HCT116 (cell line): ENCODE measurements around the gene HOXB9. TPM values are rescaled to one million over a fixed set of nuclear protein-coding genes. Genes with fewer than 3 reads are reported as not detected.

ENCODE experiments used
- ATAC-seq: fragments of 200-7000 bp; cut with Tn5 transposase; 2 replicates; pipeline ENCODE4 v1.9.1; 2020; ENCODE audit warnings: mild to moderate bottlenecking, moderate library complexity
- BruUV-seq: library from RNA; stranded (reverse); fragments of 400-500 nt; replicated peaks from 2 replicates; lab custom pipeline; 2021; lab: Mats Ljungman, UMichigan
- CTCF ChIA-PET: fragments of 300-600 bp; sonication (Branson Sonifier 250); formaldehyde crosslinking; loops from one replicate; lab custom pipeline; 2021; ENCODE audit warnings: antibody characterized with exemption; lab: Charles Lee
- POLR2A ChIA-PET: fragments of 300-600, 350-600 bp; sonication (Branson Sonifier 250); formaldehyde crosslinking; loops from one replicate; lab custom pipeline; 2021; ENCODE audit warnings: antibody characterized with exemption; lab: Charles Lee
- RAD21 ChIA-PET, 2 experiments: fragments of 300-600 bp; sonication (Branson Sonifier 250); formaldehyde crosslinking; loops; one replicate each; lab custom pipeline; 2023; ENCODE audit warnings: low total read pairs in 2 of 2; ENCODE audit not compliant: uncharacterized antibody in 2 of 2, unreplicated experiment in 2 of 2, low non-redundant PET in 1 of 2; lab: Charles Lee
- DNase-seq: peaks from one replicate; pipeline ENCODE4 v3.0.0-alpha.2; 2010; ENCODE audit warnings: low read depth, low spot score
- H2AFZ ChIP-seq: fragments of 200-600 bp; shearing (Covaris generic), sonication (generic); 2 replicates; pipeline ENCODE4 v1.6.1; 2017; ENCODE audit warnings: low read depth, mixed run types, mixed read lengths, antibody characterized with exemption, low read length; ENCODE audit not compliant: poor library complexity, severe bottlenecking
- H3K27ac ChIP-seq: 2 replicates; pipeline ENCODE4 v1.5.1; 2012; ENCODE audit warnings: low read depth, low read length
- H3K27me3 ChIP-seq: fragments of 200-600 bp; sonication (generic); 2 replicates; pipeline ENCODE4 v1.6.1; 2016; ENCODE audit warnings: mixed run types, low read length, mixed read lengths; ENCODE audit not compliant: insufficient read depth
- H3K36me3 ChIP-seq, 2 experiments: fragments of 200-500 bp in 1 of 2; fragments of 200-600 bp in 1 of 2; sonication (Bioruptor generic) in 1 of 2; sonication (generic) in 1 of 2; 2 replicates each; pipeline versions ENCODE4 v1.5.1 to v1.6.1; 2014 to 2016; ENCODE audit warnings: low read length in 2 of 2, inconsistent platforms in 1 of 2, mixed read lengths in 1 of 2, mixed run types in 1 of 2; ENCODE audit not compliant: insufficient read depth in 2 of 2, control insufficient read depth in 1 of 2
- H3K4me1 ChIP-seq, 2 experiments: fragments of 200-600 bp in 1 of 2; sonication (generic) in 1 of 2; 2 replicates each; pipeline versions ENCODE4 v1.5.1 to v1.6.1; 2012 to 2017; ENCODE audit warnings: low read length in 2 of 2, inconsistent platforms in 1 of 2, mild to moderate bottlenecking in 1 of 2, mixed read lengths in 1 of 2, mixed run types in 1 of 2, moderate library complexity in 1 of 2; ENCODE audit not compliant: insufficient read depth in 2 of 2, control insufficient read depth in 1 of 2
- H3K4me2 ChIP-seq: fragments of 200-600 bp; sonication (generic); 2 replicates; pipeline ENCODE4 v1.6.1; 2017; ENCODE audit warnings: mixed run types, low read length, mixed read lengths
- H3K4me3 ChIP-seq, 2 experiments: fragments of 200-600 bp in 1 of 2; sonication (generic) in 1 of 2; replicated peaks in 1 of 2; 2 replicates each; pipeline ENCODE4 v1.5.1; 2011 to 2016; ENCODE audit warnings: low read length in 2 of 2, control low read depth in 1 of 2, low read depth in 1 of 2, mild to moderate bottlenecking in 1 of 2, mixed read lengths in 1 of 2, mixed run types in 1 of 2
- H3K79me2 ChIP-seq: fragments of 200-600 bp; sonication (generic); 2 replicates; pipeline ENCODE4 v1.6.1; 2017; ENCODE audit warnings: mild to moderate bottlenecking, mixed run types, low read length, moderate library complexity, mixed read lengths; ENCODE audit not compliant: insufficient read depth
- H3K9ac ChIP-seq: fragments of 200-600 bp; sonication (generic); 2 replicates; pipeline ENCODE4 v1.6.1; 2016; ENCODE audit warnings: low read length, mixed read lengths
- H3K9me2 ChIP-seq: fragments of 200-600 bp; sonication (generic), shearing (Covaris generic); 2 replicates; pipeline ENCODE4 v1.6.1; 2017; ENCODE audit warnings: mixed run types, mild to moderate bottlenecking, moderate library complexity; ENCODE audit not compliant: insufficient read depth
- H3K9me3 ChIP-seq, 2 experiments: fragments of 200-500 bp in 1 of 2; fragments of 200-600 bp in 1 of 2; sonication (Bioruptor generic) in 1 of 2; sonication (generic) in 1 of 2; 2 replicates each; pipeline ENCODE4 v1.6.1; 2014 to 2017; ENCODE audit warnings: low read length in 2 of 2, mixed read lengths in 2 of 2, inconsistent platforms in 1 of 2, low read depth in 1 of 2, mild to moderate bottlenecking in 1 of 2, mixed run types in 1 of 2, moderate library complexity in 1 of 2; ENCODE audit not compliant: control insufficient read depth in 1 of 2, insufficient read depth in 1 of 2
- H4K20me1 ChIP-seq: fragments of 200-600 bp; sonication (generic), shearing (Covaris generic); 2 replicates; pipeline ENCODE4 v1.6.1; 2017; ENCODE audit warnings: mixed run types, mild to moderate bottlenecking, moderate library complexity; ENCODE audit not compliant: insufficient read depth
- FOSL1 ChIP-seq: IDR thresholded peaks from 2 replicates; pipeline ENCODE4 v1.6.1; 2012; ENCODE audit warnings: low read depth
- JUND ChIP-seq: IDR thresholded peaks from 2 replicates; pipeline ENCODE4 v1.6.1; 2012
- POLR2A ChIP-seq: IDR thresholded peaks from 2 replicates; pipeline ENCODE4 v1.7.0; 2011; ENCODE audit warnings: borderline replicate concordance; ENCODE audit not compliant: insufficient read depth, insufficient read length; ENCODE audit errors: extremely low read depth
- POLR2AphosphoS5 ChIP-seq: IDR thresholded peaks from 2 replicates; pipeline ENCODE4 v1.6.1; 2011; ENCODE audit warnings: mild to moderate bottlenecking, low read depth, low read length, moderate library complexity
- SP1 ChIP-seq: IDR thresholded peaks from 2 replicates; pipeline ENCODE4 v1.6.1; 2012; ENCODE audit warnings: low read depth
- TCF7L2 ChIP-seq: IDR thresholded peaks from 2 replicates; pipeline ENCODE4 v1.7.0; 2011; ENCODE audit warnings: borderline replicate concordance, inconsistent platforms; ENCODE audit not compliant: insufficient read depth, insufficient read length; ENCODE audit errors: extremely low read depth
- YY1 ChIP-seq: IDR thresholded peaks from 2 replicates; pipeline ENCODE4 v1.6.1; 2011; ENCODE audit warnings: low read length, low read depth, moderate library complexity, mild to moderate bottlenecking; ENCODE audit not compliant: insufficient replicate concordance; ENCODE audit errors: extremely low read depth
- ZFX ChIP-seq: fragments of 450-650 bp; IDR thresholded peaks from 2 replicates; pipeline ENCODE4 v1.6.1; 2017
- intact Hi-C: fragments of 100-400 bp; cut with micrococcal nuclease; formaldehyde crosslinking; loops from 2 replicates; pipeline ENCODE4 v1.10.0; 2022
- total RNA-seq: library from RNA; stranded (reverse); gene quantifications from one replicate; pipeline ENCODE4 v1.2.1, GENCODE V29; 2021; ENCODE audit not compliant: unreplicated experiment
- TF ChIP-seq, protein P1 (sequence below): IDR thresholded peaks from 2 replicates; pipeline ENCODE4 v1.6.1; 2012; ENCODE audit warnings: low read depth
- TF ChIP-seq, protein P2 (sequence below): IDR thresholded peaks from 2 replicates; pipeline ENCODE4 v1.6.1; 2012

HOXB9 gene
- total RNA-seq, 1 experiment from 2014 or later: 40.1 TPM

DNA sequence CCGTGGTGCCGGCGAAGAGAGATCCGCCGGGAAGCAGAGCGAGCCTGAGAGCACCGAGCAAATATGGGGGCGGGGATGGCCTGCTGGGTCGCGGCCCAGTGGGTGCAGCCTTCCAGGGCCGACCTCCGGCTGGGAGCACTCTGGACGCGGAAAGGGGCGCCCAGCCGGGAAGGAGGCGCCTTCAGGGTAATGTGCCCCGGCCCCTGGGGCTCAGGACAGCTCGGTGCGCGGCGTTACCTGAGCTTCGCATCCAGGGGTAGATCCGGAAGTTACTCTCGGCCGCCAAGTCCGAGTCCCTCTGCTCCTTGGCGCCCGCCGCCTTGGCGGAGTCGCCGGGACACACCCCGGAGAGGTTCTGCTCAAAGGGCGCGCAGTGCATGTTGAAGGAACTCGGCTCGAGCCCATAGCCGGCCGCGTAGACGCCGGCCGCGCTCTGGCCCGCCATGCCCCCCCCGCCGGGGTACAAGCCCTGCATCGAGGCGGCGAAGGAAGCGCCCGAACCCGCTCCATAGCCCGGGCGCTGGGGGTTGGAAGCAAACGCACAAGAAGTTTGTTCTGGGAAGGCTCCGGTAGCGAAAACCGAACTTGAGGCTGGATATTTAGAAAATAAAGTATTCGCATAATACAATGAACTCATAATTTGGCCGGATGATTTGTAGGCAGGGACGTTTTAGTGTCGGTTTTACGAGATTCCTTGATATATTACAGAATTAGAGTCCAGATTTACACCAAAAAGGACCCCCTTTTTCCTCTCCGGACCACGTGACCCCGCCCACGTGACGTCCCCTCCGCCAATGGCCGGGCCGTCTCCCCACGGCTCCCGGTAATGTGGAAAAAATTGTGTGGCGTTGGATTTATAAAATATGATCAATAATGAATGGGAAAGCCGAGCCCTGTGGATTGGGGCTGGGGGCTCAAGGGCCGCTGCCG is 15.6 kb downstream of the HOXB9 start, which contains the start of gene HOXB7:
HOXB7 (minus strand) TSS at position 736 of the 930 bp plus-strand sequence; CDS start at position 637, 99 bp downstream.
- H3K9me2 ChIP-seq: no peaks in the 10 kb centered on the region
- H3K27ac ChIP-seq: peak within 1 kb of the TSS; percentile 98
- ATAC-seq: peak; percentile 36
- no peaks in the 10 kb centered on the region for H4K20me1 ChIP-seq
- peak within 1 kb of the TSS; percentile 80 to 90 for H3K4me3 ChIP-seq
- intact Hi-C loops: loop anchor here (10.0 kb wide), 1 partner anchor 126 kb away; no protein-coding TSS in a partner anchor
- peaks cover 65% of the 10 kb centered on the region for H3K79me2 ChIP-seq
- peak within 1 kb of the TSS; percentile 97 for H3K9ac ChIP-seq
- peak within 1 kb of the TSS; percentile 75 for H2AFZ ChIP-seq
- DNase-seq: no peak
- TF ChIP-seq ZFX: peak; percentile 97
- peak; percentile 75 for TF ChIP-seq YY1
- TF ChIP-seq, protein P1, sequence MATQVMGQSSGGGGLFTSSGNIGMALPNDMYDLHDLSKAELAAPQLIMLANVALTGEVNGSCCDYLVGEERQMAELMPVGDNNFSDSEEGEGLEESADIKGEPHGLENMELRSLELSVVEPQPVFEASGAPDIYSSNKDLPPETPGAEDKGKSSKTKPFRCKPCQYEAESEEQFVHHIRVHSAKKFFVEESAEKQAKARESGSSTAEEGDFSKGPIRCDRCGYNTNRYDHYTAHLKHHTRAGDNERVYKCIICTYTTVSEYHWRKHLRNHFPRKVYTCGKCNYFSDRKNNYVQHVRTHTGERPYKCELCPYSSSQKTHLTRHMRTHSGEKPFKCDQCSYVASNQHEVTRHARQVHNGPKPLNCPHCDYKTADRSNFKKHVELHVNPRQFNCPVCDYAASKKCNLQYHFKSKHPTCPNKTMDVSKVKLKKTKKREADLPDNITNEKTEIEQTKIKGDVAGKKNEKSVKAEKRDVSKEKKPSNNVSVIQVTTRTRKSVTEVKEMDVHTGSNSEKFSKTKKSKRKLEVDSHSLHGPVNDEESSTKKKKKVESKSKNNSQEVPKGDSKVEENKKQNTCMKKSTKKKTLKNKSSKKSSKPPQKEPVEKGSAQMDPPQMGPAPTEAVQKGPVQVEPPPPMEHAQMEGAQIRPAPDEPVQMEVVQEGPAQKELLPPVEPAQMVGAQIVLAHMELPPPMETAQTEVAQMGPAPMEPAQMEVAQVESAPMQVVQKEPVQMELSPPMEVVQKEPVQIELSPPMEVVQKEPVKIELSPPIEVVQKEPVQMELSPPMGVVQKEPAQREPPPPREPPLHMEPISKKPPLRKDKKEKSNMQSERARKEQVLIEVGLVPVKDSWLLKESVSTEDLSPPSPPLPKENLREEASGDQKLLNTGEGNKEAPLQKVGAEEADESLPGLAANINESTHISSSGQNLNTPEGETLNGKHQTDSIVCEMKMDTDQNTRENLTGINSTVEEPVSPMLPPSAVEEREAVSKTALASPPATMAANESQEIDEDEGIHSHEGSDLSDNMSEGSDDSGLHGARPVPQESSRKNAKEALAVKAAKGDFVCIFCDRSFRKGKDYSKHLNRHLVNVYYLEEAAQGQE: no peak
- no peak for TF ChIP-seq TCF7L2
- no peak for TF ChIP-seq JUND
- TF ChIP-seq, protein P2, sequence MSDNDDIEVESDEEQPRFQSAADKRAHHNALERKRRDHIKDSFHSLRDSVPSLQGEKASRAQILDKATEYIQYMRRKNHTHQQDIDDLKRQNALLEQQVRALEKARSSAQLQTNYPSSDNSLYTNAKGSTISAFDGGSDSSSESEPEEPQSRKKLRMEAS: no peak
- no peak for TF ChIP-seq FOSL1
- peak; percentile 74 for TF ChIP-seq POLR2AphosphoS5
- peak; percentile 38 for TF ChIP-seq POLR2A
- TF ChIP-seq SP1: no peak
- ChIA-PET RAD21 (interaction anchor here in 1 of 2 experiments (0.6 kb wide), 1 partner anchor 9 kb away, joined by 9 read pairs; no protein-coding TSS in a partner anchor), CTCF (interaction anchor here (0.8 to 1.6 kb wide), 8 partner anchors 8 to 585 kb away, joined by 3 to 6 read pairs (median 4); no protein-coding TSS in a partner anchor), POLR2A (interaction anchor here (0.6 to 1.0 kb wide), 3 partner anchors 16 to 391 kb away, joined by 3 to 5 read pairs (median 5); partner anchors contain the start of gene HOXB9)
- TSS peak; percentile 45 for BruUV-seq
- H3K27me3 ChIP-seq: no peaks in the 10 kb centered on the region
- no peaks in the 10 kb centered on the region for H3K9me3 ChIP-seq
- H3K4me2 ChIP-seq: peak within 1 kb of the TSS; percentile 95
- peaks cover 20 to 53% of the 10 kb centered on the region in 2 experiments for H3K4me1 ChIP-seq
- no peaks in the 10 kb centered on the region for H3K36me3 ChIP-seq
